Measurements from ENCODE around the gene FOXP1. TPM values are rescaled to one million over a fixed set of nuclear protein-coding genes. Genes with fewer than 3 reads are reported as not detected.

FOXP1 gene
- total RNA-seq, 1 donor, result 123 TPM

- DNase-seq (ENCODE audit: low read depth in 2 of 3, low spot score in 2 of 3), result no peak
Observed at GRCh38 chr3:71206305-71207165, 377.0 kb downstream of the FOXP1 start.

- DNase-seq (ENCODE audit: low read depth in 2 of 3, low spot score in 2 of 3), result no peak
Observed at GRCh38 chr3:71203727-71204488, 379.6 kb downstream of the FOXP1 start.

- DNase-seq (ENCODE audit: low read depth in 2 of 3, low spot score in 2 of 3), result no peak
Observed at GRCh38 chr3:71202848-71203533, 380.5 kb downstream of the FOXP1 start.

GRCh38 chr3:71201939-71202338 is 381.6 kb downstream of the FOXP1 start:
- DNase-seq (ENCODE audit: low read depth in 2 of 3, low spot score in 2 of 3), result no peak

- DNase-seq (ENCODE audit: low read depth in 2 of 3, low spot score in 2 of 3), result no peak
Observed at GRCh38 chr3:71197841-71198565, 385.5 kb downstream of the FOXP1 start.

- DNase-seq (ENCODE audit: low read depth in 2 of 3, low spot score in 2 of 3), result no peak
Observed at GRCh38 chr3:71195492-71195891, 388.0 kb downstream of the FOXP1 start.

- DNase-seq (ENCODE audit: low read depth in 2 of 3, low spot score in 2 of 3), result no peak
Observed at GRCh38 chr3:71194785-71195184, 388.7 kb downstream of the FOXP1 start.

- no peak for DNase-seq (ENCODE audit: low read depth in 2 of 3, low spot score in 2 of 3)
Observed at GRCh38 chr3:71191031-71191482, 392.5 kb downstream of the FOXP1 start.

- no peak for DNase-seq (ENCODE audit: low read depth in 2 of 3, low spot score in 2 of 3)
Observed at GRCh38 chr3:71189480-71189879, 394.0 kb downstream of the FOXP1 start.

GRCh38 chr3:71187715-71188114 is 395.8 kb downstream of the FOXP1 start:
- DNase-seq (ENCODE audit: low read depth in 2 of 3, low spot score in 2 of 3), result no peak

- no peak for DNase-seq (ENCODE audit: low read depth in 2 of 3, low spot score in 2 of 3)
Observed at GRCh38 chr3:71186801-71187200, 396.7 kb downstream of the FOXP1 start.

GRCh38 chr3:71185733-71186455 is 397.6 kb downstream of the FOXP1 start:
- peak in 2 of 3 donors; percentile 57 to 68 for DNase-seq (ENCODE audit: low read depth in 2 of 3, low spot score in 2 of 3)

GRCh38 chr3:71184252-71184651 is 399.3 kb downstream of the FOXP1 start:
- DNase-seq (ENCODE audit: low read depth in 2 of 3, low spot score in 2 of 3), result no peak

- no peak for DNase-seq (ENCODE audit: low read depth in 2 of 3, low spot score in 2 of 3)
Observed at GRCh38 chr3:71183549-71183948, 400.0 kb downstream of the FOXP1 start.

- DNase-seq (ENCODE audit: low read depth in 2 of 3, low spot score in 2 of 3), result no peak
Observed at GRCh38 chr3:71180524-71180923, 403.0 kb downstream of the FOXP1 start.

GRCh38 chr3:71177375-71177774 is 406.2 kb downstream of the FOXP1 start:
- no peak for DNase-seq (ENCODE audit: low read depth in 2 of 3, low spot score in 2 of 3)

GRCh38 chr3:71176366-71176765 is 407.2 kb downstream of the FOXP1 start:
- DNase-seq (ENCODE audit: low read depth in 2 of 3, low spot score in 2 of 3), result no peak

GRCh38 chr3:71175691-71176365 is 407.7 kb downstream of the FOXP1 start:
- DNase-seq (ENCODE audit: low read depth in 2 of 3, low spot score in 2 of 3), result no peak

- no peak for DNase-seq (ENCODE audit: low read depth in 2 of 3, low spot score in 2 of 3)
Observed at GRCh38 chr3:71172951-71173350, 410.6 kb downstream of the FOXP1 start.

Data from hematopoietic multipotent progenitor cell (in vitro differentiated cells).